GM12864 (cell line): ENCODE results near the gene EEF1A2.

Experiments
- DNase-seq: peaks from one replicate; pipeline ENCODE4 v3.0.0-alpha.2; 2011; ENCODE audit warnings: low read depth
- H3K4me3 ChIP-seq: 2 replicates; pipeline ENCODE4 v1.5.1; 2011; ENCODE audit warnings: mild to moderate bottlenecking, low read depth, low read length, control low read depth
- CTCF ChIP-seq: IDR thresholded peaks from 2 replicates; pipeline ENCODE4 v1.5.1; 2011; ENCODE audit warnings: low read depth, mild to moderate bottlenecking, moderate library complexity, low read length, control low read depth, inconsistent platforms; ENCODE audit errors: missing control alignments

Gene EEF1A2

GRCh38 chr20:63541371-63541770 lies 42.5 kb upstream of the EEF1A2 start:
- TF ChIP-seq CTCF = no peak
- peak overlapping the region; percentile 51 for H3K4me3 ChIP-seq
- no peak for DNase-seq

- no peak for TF ChIP-seq CTCF
- no peak for DNase-seq
- H3K4me3 ChIP-seq = no peak overlapping the region
Measured at GRCh38 chr20:63540417-63541186, 41.7 kb upstream of the EEF1A2 start.

GRCh38 chr20:63539441-63540370 lies 40.8 kb upstream of the EEF1A2 start:
- no peak overlapping the region for H3K4me3 ChIP-seq
- TF ChIP-seq CTCF = no peak
- no peak for DNase-seq

- no peak for TF ChIP-seq CTCF
- no peak overlapping the region for H3K4me3 ChIP-seq
- DNase-seq = no peak
Measured at GRCh38 chr20:63539092-63539430, 40.2 kb upstream of the EEF1A2 start.

- no peak for DNase-seq
- TF ChIP-seq CTCF = no peak
- H3K4me3 ChIP-seq = no peak overlapping the region; the same call in 1 of the 2 replicates
Measured at GRCh38 chr20:63538204-63539091, 39.6 kb upstream of the EEF1A2 start.

- peak; percentile 93 for DNase-seq
- TF ChIP-seq CTCF = peak; percentile 97
- H3K4me3 ChIP-seq = peak overlapping the region; percentile 57
Measured at GRCh38 chr20:63537525-63538203, 38.8 kb upstream of the EEF1A2 start.
